GM12872 (cell line): Measurements from ENCODE around the gene BDH2.

Experiments
- CTCF ChIP-seq: IDR thresholded peaks from 3 replicates; pipeline ENCODE4 v1.5.1; 2011; ENCODE audit warnings: low read depth, mild to moderate bottlenecking, low read length, moderate library complexity; ENCODE audit not compliant: insufficient read depth

BDH2 gene

DNA sequence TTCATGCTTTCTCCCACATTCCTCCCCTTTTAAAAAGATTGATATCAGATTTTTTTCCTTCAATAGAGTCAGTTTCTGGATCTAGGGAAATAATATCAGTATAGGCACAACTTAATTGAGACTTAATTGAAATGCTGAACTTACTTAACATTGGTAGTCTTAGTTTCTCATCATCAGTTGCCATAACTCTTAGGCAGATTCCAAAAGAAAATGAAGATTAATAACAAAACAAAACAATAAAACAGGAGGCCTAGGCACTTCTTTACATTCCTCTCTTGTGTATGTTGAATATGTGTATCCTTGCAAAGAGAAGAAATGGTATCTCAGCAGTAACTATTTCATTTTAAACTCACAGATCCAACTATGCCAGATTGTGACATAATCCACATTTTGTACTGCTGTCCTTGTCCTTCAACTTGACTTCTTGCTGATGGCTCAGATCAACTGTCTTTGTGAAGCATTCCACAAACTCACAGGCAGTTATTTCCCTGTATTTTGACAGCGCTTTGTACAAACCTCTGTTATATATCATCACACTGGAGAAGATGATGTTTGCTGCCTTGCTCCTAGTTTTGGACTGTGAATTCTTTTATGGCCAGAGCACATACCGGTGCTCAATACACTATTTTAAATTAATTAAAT lies 14.0 kb downstream of the BDH2 start:
- TF ChIP-seq CTCF = no peak

- no peak for TF ChIP-seq CTCF
Measured at GRCh38 chr4:103079621-103080020, 20.0 kb downstream of the BDH2 start.

GRCh38 chr4:103076747-103077347 lies 22.8 kb downstream of the BDH2 start, which contains the start of gene SLC9B2:
SLC9B2 (minus strand) TSS chr4:103076761; CDS start chr4:103067550, 9,211 bp downstream.
- no peak for TF ChIP-seq CTCF

- no peak for TF ChIP-seq CTCF
Measured at GRCh38 chr4:103075894-103076746, 23.5 kb downstream of the BDH2 start.

DNA sequence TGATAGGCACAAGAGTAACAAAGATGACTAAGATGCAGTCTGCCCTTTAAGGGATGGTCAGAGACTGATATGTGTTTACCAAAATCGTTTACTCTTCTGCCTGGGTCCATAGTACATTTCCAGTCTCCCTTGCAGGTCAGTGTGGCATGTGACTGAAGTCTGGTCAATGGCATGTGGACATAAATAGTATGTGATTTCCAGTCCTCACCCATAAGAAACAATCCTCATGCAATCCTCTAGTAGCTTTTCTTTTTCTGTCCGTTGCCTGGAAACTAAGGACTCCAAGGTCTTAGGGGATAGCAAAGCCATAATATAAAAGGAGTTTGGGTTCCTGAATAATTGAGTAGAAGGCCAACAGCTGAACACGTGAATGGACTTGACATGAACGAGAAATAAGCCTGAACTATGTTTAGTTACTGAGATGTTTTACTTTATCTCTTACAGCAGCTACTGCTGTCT lies 24.2 kb downstream of the BDH2 start:
- TF ChIP-seq CTCF = no peak

GRCh38 chr4:103074744-103075434 lies 24.7 kb downstream of the BDH2 start:
- TF ChIP-seq CTCF = no peak

- no peak for TF ChIP-seq CTCF
Measured at GRCh38 chr4:103073792-103074438, 25.7 kb downstream of the BDH2 start.
